GM12878 (cell line): ENCODE data around the gene TC2N. TPM values are rescaled to one million over a fixed set of nuclear protein-coding genes. Genes with fewer than 3 reads are reported as not detected.

ENCODE experiments used
- ATAC-seq: fragments of 200-7000 bp; cut with Tn5 transposase; 3 replicates; pipeline ENCODE4 v1.9.1; 2020; ENCODE audit warnings: mild to moderate bottlenecking, moderate library complexity
- BruUV-seq: library from RNA; stranded (reverse); fragments of 400-500 nt; replicated peaks from 2 replicates; lab custom pipeline; 2021; lab: Mats Ljungman, UMichigan
- CTCF ChIA-PET: fragments of 300-600 bp; sonication (Branson Sonifier 250); formaldehyde crosslinking; extraction: SDS; loops from one replicate; lab custom pipeline; 2021; ENCODE audit warnings: inconsistent platforms; lab: Yijun Ruan, JAX
- POLR2A ChIA-PET: fragments of 350-600 bp; formaldehyde crosslinking; extraction: SDS; loops from one replicate; lab custom pipeline; 2021; ENCODE audit warnings: inconsistent platforms; lab: Charles Lee
- RAD21 ChIA-PET: fragments of 300-600 bp; sonication (Branson Sonifier 250); formaldehyde crosslinking; loops from one replicate; lab custom pipeline; 2023; ENCODE audit warnings: antibody characterized with exemption; ENCODE audit not compliant: unreplicated experiment; lab: Charles Lee
- SMC1A ChIA-PET: fragments of 300-600 bp; sonication (Branson Sonifier 250); formaldehyde crosslinking; loops from one replicate; lab custom pipeline; 2023; ENCODE audit not compliant: unreplicated experiment, uncharacterized antibody; lab: Charles Lee
- DNase-seq: peaks from one replicate; pipeline ENCODE4 v3.0.0-alpha.2; 2011; ENCODE audit warnings: low read depth, low spot score
- FAIRE-seq: peaks from 3 replicates; lab custom pipeline; 2011; peaks lifted over from hg19 to GRCh38; lab: Jason Lieb, UNC
- H2AFZ ChIP-seq: 2 replicates; pipeline ENCODE4 v1.6.0; 2011; ENCODE audit warnings: low read depth, low read length, control low read depth; ENCODE audit not compliant: control insufficient read depth
- H3K27ac ChIP-seq: 2 replicates; pipeline ENCODE4 v1.5.1; 2011; ENCODE audit warnings: control low read depth; ENCODE audit not compliant: control insufficient read depth, insufficient read depth
- H3K27me3 ChIP-seq, 2 experiments: replicated peaks in 1 of 2; 2 replicates each; pipeline versions ENCODE4 v1.6.0 to v1.6.1; 2011; ENCODE audit warnings: low read length in 1 of 2; ENCODE audit not compliant: control insufficient read depth in 2 of 2, insufficient read depth in 2 of 2
- H3K36me3 ChIP-seq, 2 experiments: 2 replicates each; pipeline ENCODE4 v1.5.1; 2011; ENCODE audit warnings: low read length in 1 of 2; ENCODE audit not compliant: control insufficient read depth in 2 of 2, insufficient read depth in 2 of 2
- H3K4me1 ChIP-seq: 2 replicates; pipeline ENCODE4 v1.6.1; 2011; ENCODE audit warnings: mild to moderate bottlenecking, low read length, moderate library complexity, mixed read lengths; ENCODE audit not compliant: control insufficient read depth, insufficient read depth
- H3K4me2 ChIP-seq: 2 replicates; pipeline ENCODE4 v1.6.0; 2011; ENCODE audit warnings: control low read depth; ENCODE audit not compliant: control insufficient read depth, insufficient read depth
- H3K4me3 ChIP-seq: fragments of 200-600 bp; sonication (generic); 2 replicates; pipeline ENCODE4 v1.5.1; 2016
- H3K79me2 ChIP-seq: 2 replicates; pipeline ENCODE4 v1.6.0; 2011; ENCODE audit warnings: low read length; ENCODE audit not compliant: control insufficient read depth, insufficient read depth
- H3K9ac ChIP-seq: 2 replicates; pipeline ENCODE4 v1.8.0; 2011; ENCODE audit warnings: low read length, control low read depth, mixed read lengths; ENCODE audit not compliant: control insufficient read depth, insufficient read depth
- H3K9me3 ChIP-seq: replicated peaks from 3 replicates; pipeline ENCODE4 v1.5.1; 2011; ENCODE audit warnings: mild to moderate bottlenecking, low read length; ENCODE audit not compliant: control insufficient read depth, insufficient read depth
- H4K20me1 ChIP-seq: 2 replicates; pipeline ENCODE4 v1.6.0; 2011; ENCODE audit not compliant: control insufficient read depth, insufficient read depth
- CBX3 ChIP-seq: fragments of 200-600 bp; sonication (generic); IDR thresholded peaks from 2 replicates; pipeline ENCODE4 v1.6.1; 2016; ENCODE audit warnings: low read depth, borderline replicate concordance
- EED ChIP-seq: sonication (generic); IDR thresholded peaks from 2 replicates; pipeline ENCODE4 v1.6.1; 2016; ENCODE audit warnings: antibody characterized with exemption, low read depth
- EGR1 ChIP-seq, 2 experiments: IDR thresholded peaks; 1 replicate in 1 of 2; 2 replicates in 1 of 2; pipeline ENCODE4 v1.6.1; 2011 to 2012; ENCODE audit warnings: low read depth in 2 of 2, low read length in 2 of 2, borderline replicate concordance in 1 of 2, mild to moderate bottlenecking in 1 of 2, moderate library complexity in 1 of 2
- HDAC2 ChIP-seq: fragments of 200-600 bp; sonication (generic); IDR thresholded peaks from 2 replicates; pipeline ENCODE4 v1.6.1; 2017
- LARP7 ChIP-seq: fragments of 450-650 bp; IDR thresholded peaks from 2 replicates; pipeline ENCODE4 v1.6.1; 2017; ENCODE audit warnings: mild to moderate bottlenecking
- NBN ChIP-seq: fragments of 450-650 bp; IDR thresholded peaks from 2 replicates; pipeline ENCODE4 v1.6.1; 2016
- NFXL1 ChIP-seq: fragments of 450-650 bp; IDR thresholded peaks from 2 replicates; pipeline ENCODE4 v1.6.1; 2017; ENCODE audit warnings: antibody characterized with exemption, mild to moderate bottlenecking, borderline replicate concordance
- STAT3 ChIP-seq: IDR thresholded peaks from 2 replicates; pipeline ENCODE4 v1.6.1; 2011; ENCODE audit warnings: low read depth, low read length, improper control_type of control experiment
- ZSCAN29 ChIP-seq: fragments of 450-650 bp; IDR thresholded peaks from 2 replicates; pipeline ENCODE4 v1.6.1; 2017; ENCODE audit warnings: mild to moderate bottlenecking, moderate library complexity
- WGBS: methylation state at CpG from one replicate; pipeline ENCODE4 v1.1.6; 2016; ENCODE audit warnings: low lambda C conversion rate; ENCODE audit not compliant: insufficient replicate concordance, insufficient coverage; ENCODE audit errors: missing lambda C conversion rate; 5-methylcytosine and 5-hydroxymethylcytosine counted together
- in situ Hi-C: fragments of 300-500 bp; cut with MboI; formaldehyde crosslinking; loops from 9 replicates; pipeline ENCODE4 v1.14.3; 2018; ENCODE audit warnings: mixed read lengths
- intact Hi-C: fragments of 100-400 bp; cut with micrococcal nuclease; formaldehyde crosslinking; loops from one replicate; pipeline ENCODE4 v1.14.2; 2022; ENCODE audit not compliant: unreplicated experiment
- polyA plus RNA-seq, 11 experiments: library from polyadenylated mRNA; depleted of rRNA in 4 of 11; unstranded in 6 of 11; stranded (reverse) in 5 of 11; fragments of >200 nt; fragmentation: Nextera tagmentation in 4 of 11; fragmentation: Illumina TruSeq in 1 of 11; extraction: Ambion mirVana in 4 of 11; extraction: Trizol in 1 of 11; gene quantifications; 1 replicate in 1 of 11; 2 replicates in 10 of 11; pipeline versions ENCODE4 v1.2.1 to v1.2.3, GENCODE V29; 2011 to 2016; ENCODE audit warnings: inconsistent platforms in 2 of 11, missing spikeins in 2 of 11, low read depth in 1 of 11
- total RNA-seq, 4 experiments: library from RNA; depleted of rRNA in 3 of 4; stranded (reverse); fragments of >200 nt in 3 of 4; fragmentation: Illumina TruSeq in 1 of 4; extraction: Trizol in 1 of 4; gene quantifications; 2 replicates each; pipeline versions ENCODE4 v1.2.1 to v1.2.3, GENCODE V29; 2013 to 2021
- TF ChIP-seq, protein P1 (sequence below): fragments of 450-650 bp; IDR thresholded peaks from 2 replicates; pipeline ENCODE4 v1.6.1; 2017; ENCODE audit warnings: mild to moderate bottlenecking
- TF ChIP-seq, protein P2 (sequence below): IDR thresholded peaks from 2 replicates; pipeline ENCODE4 v1.6.1; 2011; ENCODE audit warnings: borderline replicate concordance, low read depth, mild to moderate bottlenecking, moderate library complexity, mixed read lengths, low read length; ENCODE audit not compliant: insufficient read depth; ENCODE audit errors: extremely low read length
- TF ChIP-seq, protein P3 (sequence below): IDR thresholded peaks from 2 replicates; pipeline ENCODE4 v1.6.1; 2012; ENCODE audit warnings: low read depth, low read length, improper control_type of control experiment
- TF ChIP-seq, protein P4 (sequence below): fragments of 450-650 bp; IDR thresholded peaks from 2 replicates; pipeline ENCODE4 v1.6.1; 2017; ENCODE audit warnings: mild to moderate bottlenecking, moderate library complexity

The TC2N gene
- total and polyA plus RNA-seq, 10 of the 15 experiments (the other 5 are each of a cell fraction or from before 2014, with no cell fraction given): 0.15 to 1.6 (median 0.35) TPM

DNA sequence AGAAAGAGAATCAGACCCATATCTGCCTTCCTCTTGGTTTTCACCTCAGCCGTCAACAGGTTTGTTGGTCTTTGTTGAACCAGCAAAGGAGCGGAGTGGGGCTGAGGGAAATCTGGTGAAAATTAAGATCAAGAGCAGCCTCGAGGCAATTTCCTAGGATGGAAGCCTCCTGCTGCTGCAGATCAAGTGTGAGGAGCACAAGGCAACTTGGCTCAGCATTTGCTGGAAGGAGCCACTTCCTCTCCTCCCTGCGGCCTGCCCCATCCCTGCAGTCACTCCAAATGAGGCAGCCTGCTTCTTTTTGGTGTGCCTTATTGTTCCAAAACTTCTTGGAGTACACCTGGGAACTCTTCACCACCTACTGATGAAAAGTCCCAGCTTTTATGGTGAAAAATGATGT lies 4.9 kb downstream of the TC2N start (continued):
- TF ChIP-seq NFXL1: no peak

DNA sequence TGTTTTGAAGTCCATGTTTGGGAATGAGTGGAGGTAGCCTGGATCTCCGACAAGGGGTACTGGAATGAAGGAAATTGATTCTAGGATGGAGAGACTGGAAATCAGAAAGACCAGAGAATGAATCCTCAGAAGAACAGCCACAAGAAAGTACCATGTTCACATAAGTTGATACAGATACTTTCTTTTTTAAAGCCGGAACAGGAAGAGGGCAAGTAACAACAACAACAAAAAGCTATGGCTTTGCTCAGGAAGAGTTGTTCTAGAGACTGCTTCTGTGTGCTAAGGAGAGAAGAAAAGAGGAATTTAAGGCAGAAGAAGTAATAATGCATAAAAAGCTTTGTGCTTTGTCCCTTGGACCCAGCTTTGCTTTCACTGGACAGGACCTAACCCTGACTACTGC lies 6.2 kb downstream of the TC2N start:
- Histone ChIP-seq H3K36me3 (no peaks in the 10 kb centered on the region), H3K9me3 (no peaks in the 10 kb centered on the region), H3K4me1 (peaks cover 10% of the 10 kb centered on the region), H3K27me3 (no peaks in the 10 kb centered on the region), H3K9ac (no peak overlapping the region), H3K27ac (no peak overlapping the region), H3K4me2 (0 out of 2 replicates have a peak overlapping the region, but pooled peaks have one; percentile 22), H4K20me1 (no peaks in the 10 kb centered on the region), H2AFZ (peak overlapping the region; percentile 62), H3K79me2 (no peaks in the 10 kb centered on the region), H3K4me3 (no peak overlapping the region)
- intact Hi-C loops (no loop called here), in situ Hi-C loops (no loop called here)
- ChIA-PET SMC1A (no interaction called here), CTCF (interaction anchor here (1.1 kb wide), 1 partner anchor 302 kb away, joined by 3 read pairs; no protein-coding TSS in a partner anchor), POLR2A (no interaction called here), RAD21 (no interaction called here)
- no peak for FAIRE-seq
- no peak for DNase-seq
- ATAC-seq: no peak
- BruUV-seq: no TSS peak
- WGBS: 50% methylated on average over 2 of the region's 2 CpGs
- TF ChIP-seq EGR1 (IDR thresholded peaks at IDR 0.05; ENCODE audit: borderline replicate concordance in 1 of 2, low read depth in 2 of 2, low read length in 2 of 2): no peak
- TF ChIP-seq, protein P1, sequence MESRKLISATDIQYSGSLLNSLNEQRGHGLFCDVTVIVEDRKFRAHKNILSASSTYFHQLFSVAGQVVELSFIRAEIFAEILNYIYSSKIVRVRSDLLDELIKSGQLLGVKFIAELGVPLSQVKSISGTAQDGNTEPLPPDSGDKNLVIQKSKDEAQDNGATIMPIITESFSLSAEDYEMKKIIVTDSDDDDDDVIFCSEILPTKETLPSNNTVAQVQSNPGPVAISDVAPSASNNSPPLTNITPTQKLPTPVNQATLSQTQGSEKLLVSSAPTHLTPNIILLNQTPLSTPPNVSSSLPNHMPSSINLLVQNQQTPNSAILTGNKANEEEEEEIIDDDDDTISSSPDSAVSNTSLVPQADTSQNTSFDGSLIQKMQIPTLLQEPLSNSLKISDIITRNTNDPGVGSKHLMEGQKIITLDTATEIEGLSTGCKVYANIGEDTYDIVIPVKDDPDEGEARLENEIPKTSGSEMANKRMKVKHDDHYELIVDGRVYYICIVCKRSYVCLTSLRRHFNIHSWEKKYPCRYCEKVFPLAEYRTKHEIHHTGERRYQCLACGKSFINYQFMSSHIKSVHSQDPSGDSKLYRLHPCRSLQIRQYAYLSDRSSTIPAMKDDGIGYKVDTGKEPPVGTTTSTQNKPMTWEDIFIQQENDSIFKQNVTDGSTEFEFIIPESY: no peak
- TF ChIP-seq LARP7: no peak
- no peak for TF ChIP-seq STAT3
- no peak for TF ChIP-seq NBN
- TF ChIP-seq, protein P2, sequence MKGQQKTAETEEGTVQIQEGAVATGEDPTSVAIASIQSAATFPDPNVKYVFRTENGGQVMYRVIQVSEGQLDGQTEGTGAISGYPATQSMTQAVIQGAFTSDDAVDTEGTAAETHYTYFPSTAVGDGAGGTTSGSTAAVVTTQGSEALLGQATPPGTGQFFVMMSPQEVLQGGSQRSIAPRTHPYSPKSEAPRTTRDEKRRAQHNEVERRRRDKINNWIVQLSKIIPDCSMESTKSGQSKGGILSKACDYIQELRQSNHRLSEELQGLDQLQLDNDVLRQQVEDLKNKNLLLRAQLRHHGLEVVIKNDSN: no peak
- TF ChIP-seq, protein P3, sequence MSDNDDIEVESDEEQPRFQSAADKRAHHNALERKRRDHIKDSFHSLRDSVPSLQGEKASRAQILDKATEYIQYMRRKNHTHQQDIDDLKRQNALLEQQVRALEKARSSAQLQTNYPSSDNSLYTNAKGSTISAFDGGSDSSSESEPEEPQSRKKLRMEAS: no peak
- TF ChIP-seq, protein P4, sequence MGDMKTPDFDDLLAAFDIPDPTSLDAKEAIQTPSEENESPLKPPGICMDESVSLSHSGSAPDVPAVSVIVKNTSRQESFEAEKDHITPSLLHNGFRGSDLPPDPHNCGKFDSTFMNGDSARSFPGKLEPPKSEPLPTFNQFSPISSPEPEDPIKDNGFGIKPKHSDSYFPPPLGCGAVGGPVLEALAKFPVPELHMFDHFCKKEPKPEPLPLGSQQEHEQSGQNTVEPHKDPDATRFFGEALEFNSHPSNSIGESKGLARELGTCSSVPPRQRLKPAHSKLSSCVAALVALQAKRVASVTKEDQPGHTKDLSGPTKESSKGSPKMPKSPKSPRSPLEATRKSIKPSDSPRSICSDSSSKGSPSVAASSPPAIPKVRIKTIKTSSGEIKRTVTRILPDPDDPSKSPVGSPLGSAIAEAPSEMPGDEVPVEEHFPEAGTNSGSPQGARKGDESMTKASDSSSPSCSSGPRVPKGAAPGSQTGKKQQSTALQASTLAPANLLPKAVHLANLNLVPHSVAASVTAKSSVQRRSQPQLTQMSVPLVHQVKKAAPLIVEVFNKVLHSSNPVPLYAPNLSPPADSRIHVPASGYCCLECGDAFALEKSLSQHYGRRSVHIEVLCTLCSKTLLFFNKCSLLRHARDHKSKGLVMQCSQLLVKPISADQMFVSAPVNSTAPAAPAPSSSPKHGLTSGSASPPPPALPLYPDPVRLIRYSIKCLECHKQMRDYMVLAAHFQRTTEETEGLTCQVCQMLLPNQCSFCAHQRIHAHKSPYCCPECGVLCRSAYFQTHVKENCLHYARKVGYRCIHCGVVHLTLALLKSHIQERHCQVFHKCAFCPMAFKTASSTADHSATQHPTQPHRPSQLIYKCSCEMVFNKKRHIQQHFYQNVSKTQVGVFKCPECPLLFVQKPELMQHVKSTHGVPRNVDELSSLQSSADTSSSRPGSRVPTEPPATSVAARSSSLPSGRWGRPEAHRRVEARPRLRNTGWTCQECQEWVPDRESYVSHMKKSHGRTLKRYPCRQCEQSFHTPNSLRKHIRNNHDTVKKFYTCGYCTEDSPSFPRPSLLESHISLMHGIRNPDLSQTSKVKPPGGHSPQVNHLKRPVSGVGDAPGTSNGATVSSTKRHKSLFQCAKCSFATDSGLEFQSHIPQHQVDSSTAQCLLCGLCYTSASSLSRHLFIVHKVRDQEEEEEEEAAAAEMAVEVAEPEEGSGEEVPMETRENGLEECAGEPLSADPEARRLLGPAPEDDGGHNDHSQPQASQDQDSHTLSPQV: no peak
- no peak for TF ChIP-seq CBX3
- no peak for TF ChIP-seq ZSCAN29
- no peak for TF ChIP-seq EED
- no peak for TF ChIP-seq HDAC2
